ENCODE measurements around the gene RAB11B. TPM values are rescaled to one million over a fixed set of nuclear protein-coding genes. Genes with fewer than 3 reads are reported as not detected.

The RAB11B gene
- total RNA-seq, 3 donors from 2014 or later (not counting 1 experiment from before 2014, with no cell fraction given) = 101 to 116 (median 108) TPM

GRCh38 chr19:8386990-8387389, 3.2 kb upstream of the RAB11B start:
- Mint-ChIP-seq H3K27me3 (ENCODE audit: low read depth in 2 of 2) (no peaks in the 10 kb centered on the region), H3K4me3 (peak overlapping the region; percentile 13), H3K27ac (no peak overlapping the region), H3K36me3 (no peaks in the 10 kb centered on the region), H3K4me1 (peaks cover 11 to 22% of the 10 kb centered on the region in 2 donors), H3K9me3 (no peaks in the 10 kb centered on the region)
- Histone ChIP-seq H3K36me3 (ENCODE audit: control insufficient read depth, insufficient read depth, low read length) (no peaks in the 10 kb centered on the region), H3K4me3 (ENCODE audit: low read length) (no peak overlapping the region), H3K27me3 (ENCODE audit: control insufficient read depth, insufficient read depth, low read length) (no peaks in the 10 kb centered on the region), H3K4me1 (ENCODE audit: control insufficient read depth, insufficient read depth, low read length) (peaks cover 23% of the 10 kb centered on the region), H3K9me3 (ENCODE audit: control insufficient read depth, insufficient read depth, low read length) (no peaks in the 10 kb centered on the region), H3K27ac (ENCODE audit: low read length) (no peak overlapping the region)
- ATAC-seq (no peak), DNase-seq (no peak)
- intact Hi-C loops (cut with micrococcal nuclease) = no loop called here
- 100% methylated on average over 4 of the region's 4 CpGs for WGBS (ENCODE audit: insufficient coverage)
- no peak for TF ChIP-seq CTCF (IDR thresholded peaks at IDR 0.05)

GRCh38 chr19:8387688-8388611, 2.2 kb upstream of the RAB11B start:
- H3K9me3 Mint-ChIP-seq = no peaks in the 10 kb centered on the region
- TF ChIP-seq CTCF (IDR thresholded peaks at IDR 0.05) = no peak
- ATAC-seq (no peak), DNase-seq (no peak)
- H3K4me1 Mint-ChIP-seq = peaks cover 16 to 28% of the 10 kb centered on the region in 2 donors
- no peaks in the 10 kb centered on the region for H3K36me3 ChIP-seq (ENCODE audit: control insufficient read depth, insufficient read depth, low read length)
- H3K27me3 ChIP-seq (ENCODE audit: control insufficient read depth, insufficient read depth, low read length) = no peaks in the 10 kb centered on the region
- H3K4me1 ChIP-seq (ENCODE audit: control insufficient read depth, insufficient read depth, low read length) = peaks cover 29% of the 10 kb centered on the region
- 95% methylated on average over 16 of the region's 16 CpGs for WGBS (ENCODE audit: insufficient coverage)
- H3K27me3 Mint-ChIP-seq (ENCODE audit: low read depth in 2 of 2) = no peaks in the 10 kb centered on the region
- no peaks in the 10 kb centered on the region for H3K36me3 Mint-ChIP-seq
- H3K4me3 ChIP-seq (ENCODE audit: low read length) = no peak overlapping the region
- peak overlapping the region in 1 of 2 donors; percentile 31 for H3K27ac Mint-ChIP-seq
- peak overlapping the region; percentile 52 for H3K4me3 Mint-ChIP-seq
- no peak overlapping the region for H3K27ac ChIP-seq (ENCODE audit: low read length)
- intact Hi-C loops (cut with micrococcal nuclease) = no loop called here
- H3K9me3 ChIP-seq (ENCODE audit: control insufficient read depth, insufficient read depth, low read length) = no peaks in the 10 kb centered on the region

GRCh38 chr19:8388612-8388958, 1.6 kb upstream of the RAB11B start:
- H3K9me3 Mint-ChIP-seq = no peaks in the 10 kb centered on the region
- peaks cover 16 to 33% of the 10 kb centered on the region in 2 donors for H3K4me1 Mint-ChIP-seq
- no peak overlapping the region for H3K4me3 Mint-ChIP-seq
- whole genome bisulfite sequencing (ENCODE audit: insufficient coverage) = no CpG with 5 or more reads among the region's 2 CpGs
- TF ChIP-seq CTCF (IDR thresholded peaks at IDR 0.05) = no peak
- Histone ChIP-seq H3K4me1 (ENCODE audit: control insufficient read depth, insufficient read depth, low read length) (peaks cover 34% of the 10 kb centered on the region), H3K4me3 (ENCODE audit: low read length) (no peak overlapping the region), H3K27ac (ENCODE audit: low read length) (no peak overlapping the region), H3K36me3 (ENCODE audit: control insufficient read depth, insufficient read depth, low read length) (no peaks in the 10 kb centered on the region), H3K27me3 (ENCODE audit: control insufficient read depth, insufficient read depth, low read length) (no peaks in the 10 kb centered on the region), H3K9me3 (ENCODE audit: control insufficient read depth, insufficient read depth, low read length) (no peaks in the 10 kb centered on the region)
- ATAC-seq (no peak), DNase-seq (no peak)
- no peaks in the 10 kb centered on the region for H3K36me3 Mint-ChIP-seq
- intact Hi-C loops (cut with micrococcal nuclease) = no loop called here
- no peaks in the 10 kb centered on the region for H3K27me3 Mint-ChIP-seq (ENCODE audit: low read depth in 2 of 2)
- H3K27ac Mint-ChIP-seq = no peak overlapping the region
